ENCODE data around the gene SMARCB1.

The SMARCB1 gene

DNA sequence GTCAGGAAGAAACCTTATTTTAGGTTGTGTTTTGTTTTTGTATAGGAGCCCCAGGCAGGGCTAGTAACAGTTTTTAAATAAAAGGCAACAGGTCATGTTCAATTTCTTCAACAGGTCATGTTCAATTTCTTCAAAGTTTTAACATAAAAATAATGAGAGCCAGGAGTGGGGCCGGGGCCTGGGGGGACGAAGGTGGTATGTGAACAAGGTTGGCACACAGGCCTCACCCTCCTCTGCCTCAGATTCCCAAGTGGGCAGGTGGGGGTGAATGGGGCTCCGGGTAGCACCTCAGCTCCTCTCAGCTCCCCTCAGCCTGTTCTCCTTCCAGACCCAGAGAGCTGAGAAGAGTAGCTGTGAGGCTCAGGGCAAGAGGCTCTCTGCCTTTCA lies 47.6 kb downstream of the SMARCB1 start:
- Histone ChIP-seq H3K79me2 (ENCODE audit: insufficient read depth, low read length) (peaks cover 7% of the 10 kb centered on the region; the same call in 1 of the 2 replicates), H3K27me3 (ENCODE audit: insufficient read depth, low read length) (no peaks in the 10 kb centered on the region), H3K4me2 (ENCODE audit: low read length) (no peak overlapping the region), H3F3A (ENCODE audit: insufficient read depth, low read length) (no peaks in the 10 kb centered on the region), H3K9ac (ENCODE audit: low read length) (no peak overlapping the region), H2AFZ (ENCODE audit: low read length) (no peak overlapping the region), H3K36me3 (ENCODE audit: insufficient read depth, low read length) (peaks cover 79% of the 10 kb centered on the region), H3K4me1 (ENCODE audit: insufficient read depth, low read length, severe bottlenecking) (peaks cover 36% of the 10 kb centered on the region), H3K9me2 (ENCODE audit: low read depth, low read length) (no peaks in the 10 kb centered on the region), H4K20me1 (ENCODE audit: insufficient read depth, low read length) (no peaks in the 10 kb centered on the region), H3K9me3 (ENCODE audit: low read length) (no peaks in the 10 kb centered on the region), H3K27ac (ENCODE audit: low read depth, low read length, poor library complexity, severe bottlenecking) (no peak overlapping the region), H3K4me3 (ENCODE audit: low read depth, low read length, poor library complexity, severe bottlenecking) (no peak overlapping the region)
- TF ChIP-seq CTCF (IDR thresholded peaks at IDR 0.05; ENCODE audit: low read length), result no peak
- no peak for TF ChIP-seq EZH2 (IDR thresholded peaks at IDR 0.05; ENCODE audit: borderline replicate concordance, low read length)

DNA sequence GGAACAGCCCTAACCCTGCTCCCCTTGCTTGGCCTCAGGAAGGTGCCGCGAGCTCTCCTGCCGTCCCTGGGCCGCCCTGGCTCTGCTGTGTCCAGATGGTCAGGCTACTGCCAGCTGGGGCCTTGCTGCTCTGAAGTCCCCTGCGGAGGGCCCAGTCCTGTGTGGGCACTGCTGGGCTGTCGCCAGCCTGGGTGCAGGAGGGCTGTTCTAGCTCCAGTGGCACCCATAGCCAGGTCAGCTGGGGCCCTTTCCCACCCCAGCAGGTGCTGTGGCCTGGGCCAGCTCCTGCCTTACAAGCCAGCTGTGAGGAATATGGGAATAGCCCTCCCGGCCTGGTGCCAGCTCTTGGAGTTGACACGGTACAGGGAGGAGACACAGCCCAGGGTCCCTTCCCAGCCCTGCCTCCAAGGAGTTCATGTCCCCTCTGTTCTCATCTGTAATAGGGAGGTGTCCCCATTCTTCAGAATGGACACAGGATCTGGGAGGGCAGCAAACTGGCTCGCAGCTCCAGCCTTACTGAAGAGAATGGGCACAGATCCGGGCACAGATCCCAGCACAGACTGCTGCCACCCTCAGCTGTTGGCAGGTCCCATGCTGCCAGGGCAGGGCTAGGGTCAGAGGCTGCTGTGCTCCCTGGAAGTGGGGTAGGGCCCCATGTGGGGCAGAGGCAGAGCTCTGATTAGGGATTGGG lies 48.2 kb downstream of the SMARCB1 start:
- peak overlapping the region; percentile 97 for H3K27ac ChIP-seq (ENCODE audit: low read depth, low read length, poor library complexity, severe bottlenecking)

DNA sequence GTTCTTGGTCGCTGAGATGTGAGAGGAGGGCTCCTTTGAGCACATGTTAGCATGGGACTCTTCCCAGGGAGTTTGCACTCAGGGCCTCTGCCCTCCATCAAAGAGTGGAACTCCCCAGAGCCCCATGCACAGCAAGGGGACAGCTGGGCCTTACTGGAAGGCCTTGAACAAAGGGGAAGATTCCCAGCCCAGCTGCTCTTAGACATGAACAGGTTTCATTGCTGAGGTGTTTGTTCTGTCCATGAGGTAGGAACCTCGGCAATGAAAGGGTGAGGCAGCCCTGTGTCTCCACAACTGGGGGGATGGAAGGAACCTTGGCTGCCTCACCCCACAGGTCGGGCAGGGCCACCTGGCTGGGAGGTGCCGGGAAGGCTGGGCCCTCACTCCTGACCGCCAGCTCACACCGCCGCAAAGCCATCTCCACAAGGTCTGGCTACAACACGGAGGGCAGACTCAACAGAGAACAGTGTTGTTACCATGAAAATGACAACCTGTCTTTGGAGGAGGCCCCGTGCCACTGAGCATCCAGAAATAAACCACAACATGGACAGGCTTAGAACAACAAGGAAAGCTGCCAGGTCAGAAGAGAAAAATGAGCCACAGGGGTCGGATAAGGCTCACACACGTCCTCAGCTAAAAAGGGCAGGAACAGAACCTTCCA lies 48.8 kb downstream of the SMARCB1 start:
- H3K9me2 ChIP-seq (ENCODE audit: low read depth, low read length), result no peaks in the 10 kb centered on the region
- no peaks in the 10 kb centered on the region for H3K9me3 ChIP-seq (ENCODE audit: low read length)
- no peaks in the 10 kb centered on the region for H3K27me3 ChIP-seq (ENCODE audit: insufficient read depth, low read length)
- no peak overlapping the region for H3K4me2 ChIP-seq (ENCODE audit: low read length)
- no peak overlapping the region; the same call in 1 of the 2 replicates for H3K9ac ChIP-seq (ENCODE audit: low read length)
- H3K27ac ChIP-seq (ENCODE audit: low read depth, low read length, poor library complexity, severe bottlenecking), result peak overlapping the region; percentile 97
- peaks cover 68% of the 10 kb centered on the region for H3K36me3 ChIP-seq (ENCODE audit: insufficient read depth, low read length)
- no peak overlapping the region for H3K4me3 ChIP-seq (ENCODE audit: low read depth, low read length, poor library complexity, severe bottlenecking)
- peaks cover 42% of the 10 kb centered on the region for H3K4me1 ChIP-seq (ENCODE audit: insufficient read depth, low read length, severe bottlenecking)
- TF ChIP-seq EZH2 (IDR thresholded peaks at IDR 0.05; ENCODE audit: borderline replicate concordance, low read length), result no peak
- TF ChIP-seq CTCF (IDR thresholded peaks at IDR 0.05; ENCODE audit: low read length), result no peak
- H3F3A ChIP-seq (ENCODE audit: insufficient read depth, low read length), result no peaks in the 10 kb centered on the region
- no peaks in the 10 kb centered on the region for H4K20me1 ChIP-seq (ENCODE audit: insufficient read depth, low read length)
- no peak overlapping the region for H2AFZ ChIP-seq (ENCODE audit: low read length)
- H3K79me2 ChIP-seq (ENCODE audit: insufficient read depth, low read length), result no peaks in the 10 kb centered on the region

More for the DNA sequence above, 48.2 kb downstream of the SMARCB1 start:
- H3K4me1 ChIP-seq (ENCODE audit: insufficient read depth, low read length, severe bottlenecking), result peaks cover 42% of the 10 kb centered on the region
- H3K9ac ChIP-seq (ENCODE audit: low read length), result no peak overlapping the region
- H4K20me1 ChIP-seq (ENCODE audit: insufficient read depth, low read length), result no peaks in the 10 kb centered on the region
- TF ChIP-seq EZH2 (IDR thresholded peaks at IDR 0.05; ENCODE audit: borderline replicate concordance, low read length) (no peak), CTCF (IDR thresholded peaks at IDR 0.05; ENCODE audit: low read length) (no peak)
- H3K27me3 ChIP-seq (ENCODE audit: insufficient read depth, low read length), result no peaks in the 10 kb centered on the region
- no peak overlapping the region for H2AFZ ChIP-seq (ENCODE audit: low read length)
- H3F3A ChIP-seq (ENCODE audit: insufficient read depth, low read length), result no peaks in the 10 kb centered on the region
- H3K4me3 ChIP-seq (ENCODE audit: low read depth, low read length, poor library complexity, severe bottlenecking), result no peak overlapping the region
- H3K79me2 ChIP-seq (ENCODE audit: insufficient read depth, low read length), result peaks cover 4% of the 10 kb centered on the region; the same call in 1 of the 2 replicates
- H3K4me2 ChIP-seq (ENCODE audit: low read length), result no peak overlapping the region
- H3K9me2 ChIP-seq (ENCODE audit: low read depth, low read length), result no peaks in the 10 kb centered on the region
- peaks cover 74% of the 10 kb centered on the region for H3K36me3 ChIP-seq (ENCODE audit: insufficient read depth, low read length)
- no peaks in the 10 kb centered on the region for H3K9me3 ChIP-seq (ENCODE audit: low read length)

Measured in OCI-LY1 (cell line).